Measurements from ENCODE around the gene PRCP.

Gene PRCP

DNA sequence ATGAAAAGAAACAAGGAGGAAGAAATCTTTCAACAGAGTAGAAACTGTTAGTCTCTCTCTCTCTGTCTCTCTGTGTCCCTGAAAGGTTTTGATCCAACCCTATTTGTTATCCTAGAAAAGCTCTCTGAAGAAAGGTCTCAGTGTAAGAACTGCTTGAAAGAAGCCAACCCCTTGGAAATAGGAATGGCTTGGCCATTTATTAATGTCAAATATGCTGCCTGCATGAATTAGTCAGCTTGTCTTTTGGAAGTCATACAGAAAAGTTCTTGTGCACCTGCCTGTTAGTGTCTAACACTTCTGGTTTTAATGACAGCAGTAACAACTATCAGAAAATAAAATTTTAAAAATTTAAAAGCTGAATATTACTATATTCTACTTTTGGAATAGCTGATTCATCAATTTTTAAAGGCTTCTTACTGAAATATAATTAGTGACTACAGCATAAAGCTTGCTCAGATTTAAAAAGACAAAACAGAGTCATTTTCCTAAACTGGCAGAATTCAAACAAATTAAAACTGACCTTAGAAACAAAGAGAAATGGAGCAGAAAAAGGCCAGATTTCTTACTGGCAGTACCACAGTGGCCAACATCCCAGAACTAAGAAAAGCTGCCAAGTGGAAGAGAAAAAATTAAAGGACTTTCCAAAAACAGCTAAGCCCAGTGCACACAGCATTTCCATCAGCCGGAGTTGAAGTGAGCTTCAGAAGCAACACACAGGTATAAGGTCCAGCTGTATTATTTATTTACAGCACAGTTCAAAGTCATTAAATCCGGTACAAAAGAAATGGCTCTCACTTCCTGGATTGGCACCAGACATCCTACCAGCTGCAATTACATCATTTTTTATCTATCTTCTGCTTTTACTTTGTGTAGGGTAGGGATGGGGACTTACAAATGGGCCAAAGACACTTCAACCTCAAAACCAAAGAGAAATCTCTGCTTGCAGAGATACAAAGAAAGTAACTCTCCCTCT, 76.3 kb downstream of the PRCP start:
- DNase-seq, result no peak

- DNase-seq, result no peak
Observed at GRCh38 chr11:82818409-82819043, 81.7 kb downstream of the PRCP start.

- DNase-seq, result no peak
Observed at GRCh38 chr11:82815406-82815805, 84.8 kb downstream of the PRCP start.

DNA sequence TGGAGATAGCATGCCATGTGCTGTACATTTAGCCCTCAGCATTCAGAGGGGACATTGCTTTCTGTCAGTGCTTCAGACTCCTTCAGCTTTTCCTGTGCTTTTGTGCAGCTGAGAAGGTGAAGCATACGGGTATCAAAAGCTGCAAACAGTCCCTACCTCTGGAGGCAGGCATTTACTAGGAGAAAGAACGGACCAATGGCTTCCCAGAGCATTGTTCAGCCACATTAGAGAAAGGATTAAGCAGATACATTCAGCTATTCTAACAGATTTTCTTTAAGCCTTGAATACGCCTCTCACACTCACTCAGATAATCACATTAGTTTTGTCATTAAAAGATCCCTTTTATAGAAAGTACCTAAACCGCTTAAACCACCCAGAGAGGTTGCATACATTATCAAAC, 85.9 kb downstream of the PRCP start:
- DNase-seq, result no peak

GRCh38 chr11:82811369-82811768, 88.9 kb downstream of the PRCP start:
- DNase-seq, result no peak

GRCh38 chr11:82810738-82811137, 89.5 kb downstream of the PRCP start:
- DNase-seq, result no peak

DNA sequence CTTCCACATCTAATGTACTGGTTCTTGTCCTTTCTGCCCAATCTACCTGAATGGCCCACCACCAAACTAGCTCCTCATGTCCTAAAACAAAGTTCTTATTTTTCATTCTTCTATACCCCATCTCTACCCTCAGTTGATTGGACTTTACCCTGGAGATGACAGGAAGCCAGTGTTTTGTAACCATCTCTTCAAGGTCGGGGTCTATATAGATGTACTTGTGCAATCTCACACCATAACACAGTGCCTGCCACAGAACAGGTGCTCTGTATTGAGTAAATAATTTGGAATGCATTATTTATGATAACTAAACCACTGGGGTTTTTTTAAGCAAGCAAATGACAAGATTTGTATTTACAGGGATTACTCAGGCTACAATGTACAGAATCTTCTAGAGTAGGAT, 89.9 kb downstream of the PRCP start:
- no peak for DNase-seq

- DNase-seq, result no peak
Observed at GRCh38 chr11:82807646-82808045, 92.6 kb downstream of the PRCP start.

- no peak for DNase-seq
Observed at GRCh38 chr11:82802710-82803109, 97.5 kb downstream of the PRCP start.

DNA sequence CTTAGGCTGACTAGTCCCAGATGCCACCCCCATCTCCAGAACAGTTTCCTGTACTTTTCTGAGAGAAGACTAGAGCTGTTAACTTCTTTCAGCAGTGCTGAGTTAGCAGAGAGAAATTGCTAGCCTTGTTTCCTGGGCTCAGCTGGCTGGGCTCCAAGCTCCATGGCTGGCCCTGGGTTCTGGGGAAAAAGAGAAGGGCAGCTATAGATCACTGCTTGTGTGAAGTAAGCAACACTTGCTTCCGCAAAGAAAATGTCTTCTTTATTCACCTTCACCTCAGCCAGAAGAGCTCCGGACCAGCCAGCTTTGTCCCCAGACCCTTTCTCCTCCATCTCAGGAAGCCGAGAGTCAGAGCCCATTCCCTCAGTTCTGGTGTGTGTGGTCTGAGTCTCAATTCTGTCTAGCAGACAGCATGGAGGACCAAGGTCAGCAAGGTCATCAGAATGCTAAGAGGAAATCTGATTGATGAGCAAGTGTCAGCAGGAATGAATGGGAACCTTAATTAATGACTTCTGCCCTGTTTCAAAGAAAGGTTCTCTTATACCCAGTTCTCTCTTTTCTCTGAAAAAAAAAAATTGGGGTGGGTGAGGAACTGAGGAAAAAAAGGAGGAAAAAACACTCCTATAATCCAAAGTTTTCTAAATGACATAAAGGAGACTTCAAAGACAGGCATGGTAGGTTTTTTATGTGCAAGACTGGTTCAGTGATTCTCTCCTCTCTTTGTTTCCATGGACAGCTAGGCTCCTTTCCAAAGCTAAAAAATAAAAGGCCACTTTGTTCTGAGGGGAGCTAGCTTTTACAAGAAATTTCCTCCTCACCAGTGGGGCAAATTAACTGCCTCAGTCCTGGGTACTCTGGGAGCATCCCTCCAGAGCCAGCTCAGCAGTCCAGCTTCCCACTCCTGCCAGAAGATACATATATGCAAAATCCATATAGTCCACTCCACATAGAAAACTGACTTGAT, 103.0 kb downstream of the PRCP start:
- no peak for DNase-seq

DNA sequence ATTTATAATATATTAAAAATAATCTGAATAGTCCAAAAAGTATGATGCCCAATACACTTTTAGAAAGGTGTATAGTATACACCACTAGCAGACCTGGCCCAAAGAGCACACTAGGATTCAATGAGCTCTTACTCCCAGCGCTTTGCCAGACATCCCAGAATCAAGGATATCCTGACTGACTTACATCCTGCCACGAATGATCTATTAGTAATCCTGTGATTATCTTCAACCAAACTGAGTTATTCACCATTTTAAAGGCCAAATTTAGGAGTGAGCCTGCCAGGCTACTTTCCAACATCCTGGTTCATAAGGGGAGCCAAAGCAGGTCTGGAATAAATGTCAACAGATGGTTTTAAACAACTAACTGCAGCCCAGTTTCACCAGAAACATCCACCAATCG, 105.7 kb downstream of the PRCP start:
- no peak for DNase-seq

- DNase-seq, result no peak
Observed at GRCh38 chr11:82792822-82793569, 107.2 kb downstream of the PRCP start.

GRCh38 chr11:82792319-82792718, 107.9 kb downstream of the PRCP start:
- no peak for DNase-seq

GRCh38 chr11:82791779-82792178, 108.5 kb downstream of the PRCP start:
- no peak for DNase-seq

GRCh38 chr11:82790723-82791484, 109.3 kb downstream of the PRCP start:
- no peak for DNase-seq

GRCh38 chr11:82787981-82788380, 112.2 kb downstream of the PRCP start:
- no peak for DNase-seq

- DNase-seq, result no peak
Observed at GRCh38 chr11:82786836-82787235, 113.4 kb downstream of the PRCP start.

DNA sequence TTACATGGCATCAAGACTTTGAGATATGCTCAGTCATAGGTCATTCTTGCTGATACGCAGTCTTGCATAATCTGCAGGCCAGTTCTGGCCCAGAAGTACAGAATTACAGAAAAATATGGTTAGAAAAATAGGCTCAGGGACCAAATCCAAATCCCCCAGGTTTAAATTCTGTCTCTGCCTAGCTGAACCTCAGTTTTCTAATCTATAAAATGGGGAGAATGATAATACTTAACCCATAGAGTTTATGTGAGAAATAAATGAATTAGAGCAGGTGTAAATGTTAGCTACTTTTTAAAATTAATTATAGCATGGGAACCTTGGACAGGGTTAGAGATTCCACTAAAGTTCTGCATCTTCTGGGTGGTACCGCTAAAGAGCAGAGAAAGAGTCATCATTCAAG, 114.2 kb downstream of the PRCP start:
- no peak for DNase-seq

DNA sequence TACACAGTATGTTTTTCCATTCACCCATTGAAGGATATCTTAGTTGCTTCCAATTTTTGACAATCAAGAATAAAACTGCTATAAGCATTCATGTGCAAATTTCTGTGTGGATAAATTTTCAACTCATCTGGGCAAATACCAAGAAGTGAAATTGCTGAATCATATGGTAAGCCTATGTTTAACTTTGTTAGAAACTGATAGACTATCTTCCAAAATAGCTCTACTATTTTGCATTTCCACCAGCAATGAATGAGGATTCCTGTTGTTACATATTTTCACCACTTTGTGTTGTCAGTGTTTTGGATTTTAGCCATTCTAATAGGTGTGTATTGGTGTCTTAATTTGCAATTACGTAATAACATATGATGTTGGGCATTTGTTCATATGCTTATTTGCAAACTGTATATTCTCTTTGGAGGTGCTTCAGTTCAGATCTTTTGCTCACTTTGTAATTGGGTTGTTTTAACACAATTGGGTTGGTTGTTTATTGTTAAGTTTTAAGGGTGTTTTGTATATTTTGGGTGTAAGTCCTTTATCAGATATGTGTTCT, 117.3 kb downstream of the PRCP start:
- no peak for DNase-seq

GRCh38 chr11:82778776-82779175, 121.5 kb downstream of the PRCP start:
- no peak for DNase-seq

GRCh38 chr11:82776377-82776776, 123.9 kb downstream of the PRCP start:
- DNase-seq, result no peak
